MM.1S (cell line): ENCODE measurements around the gene IDH3A.

Experiments
- DNase-seq: peaks from one replicate; pipeline ENCODE4 v3.0.0-alpha.2; 2015
- H2AFZ ChIP-seq: fragments of 300-600 bp; sonication (generic); 2 replicates; pipeline ENCODE4 v1.6.0; 2016; ENCODE audit warnings: antibody characterized with exemption, low read length
- H3F3A ChIP-seq: fragments of 300-600 bp; sonication (generic); 2 replicates; pipeline ENCODE4 v1.6.1; 2016; ENCODE audit warnings: mild to moderate bottlenecking, antibody characterized with exemption, low read length, moderate library complexity, mixed read lengths; ENCODE audit not compliant: insufficient read depth
- H3K27ac ChIP-seq: fragments of 300-600 bp; sonication (generic); 2 replicates; pipeline ENCODE4 v1.5.1; 2016; ENCODE audit warnings: mild to moderate bottlenecking, low read length
- H3K27me3 ChIP-seq: fragments of 300-600 bp; sonication (generic); replicated peaks from 2 replicates; pipeline ENCODE4 v1.6.0; 2016; ENCODE audit warnings: low read length; ENCODE audit not compliant: insufficient read depth
- H3K36me3 ChIP-seq: fragments of 300-600 bp; sonication (generic); replicated peaks from 2 replicates; pipeline ENCODE4 v1.6.1; 2016; ENCODE audit warnings: mild to moderate bottlenecking, low read length, mixed read lengths; ENCODE audit not compliant: insufficient read depth
- H3K4me1 ChIP-seq: fragments of 300-600 bp; sonication (generic); 2 replicates; pipeline ENCODE4 v1.6.1; 2016; ENCODE audit warnings: low read length, mixed read lengths
- H3K4me2 ChIP-seq: fragments of 300-600 bp; sonication (generic); 2 replicates; pipeline ENCODE4 v1.6.0; 2016; ENCODE audit warnings: low read depth, low read length
- H3K4me3 ChIP-seq: fragments of 300-600 bp; sonication (generic); 2 replicates; pipeline ENCODE4 v1.5.1; 2016; ENCODE audit warnings: low read length, mixed read lengths
- H3K79me2 ChIP-seq: fragments of 300-600 bp; sonication (generic); 2 replicates; pipeline ENCODE4 v1.6.1; 2016; ENCODE audit warnings: mixed run types, low read length, mixed read lengths
- H3K9ac ChIP-seq: fragments of 300-600 bp; sonication (generic); 2 replicates; pipeline ENCODE4 v1.6.1; 2016; ENCODE audit warnings: low read length, mixed read lengths
- H3K9me2 ChIP-seq: fragments of 300-600 bp; sonication (generic); replicated peaks from 2 replicates; pipeline ENCODE4 v1.6.1; 2016; ENCODE audit warnings: mild to moderate bottlenecking, low read length, mixed read lengths; ENCODE audit not compliant: insufficient read depth
- H3K9me3 ChIP-seq: fragments of 300-600 bp; sonication (generic); replicated peaks from 2 replicates; pipeline ENCODE4 v1.6.1; 2016; ENCODE audit warnings: mild to moderate bottlenecking, low read length, mixed read lengths; ENCODE audit not compliant: insufficient read depth
- H4K20me1 ChIP-seq: fragments of 300-600 bp; sonication (generic); 2 replicates; pipeline ENCODE4 v1.6.1; 2016; ENCODE audit warnings: mild to moderate bottlenecking, low read length, moderate library complexity, mixed read lengths; ENCODE audit not compliant: insufficient read depth
- EZH2 ChIP-seq: fragments of 300-600 bp; sonication (generic); optimal IDR thresholded peaks from 2 replicates; pipeline ENCODE3; 2017; ENCODE audit warnings: low read depth, mild to moderate bottlenecking, antibody characterized with exemption, low read length, mixed read lengths
- EZH2phosphoT487 ChIP-seq: fragments of 300-600 bp; sonication (generic); IDR thresholded peaks from 2 replicates; pipeline ENCODE4 v1.6.1; 2018; ENCODE audit warnings: antibody characterized with exemption, low read length
- TF ChIP-seq, protein P1 (sequence below): fragments of 300-600 bp; sonication (generic); IDR thresholded peaks from 2 replicates; pipeline ENCODE4 v1.5.1; 2016; ENCODE audit warnings: antibody characterized with exemption, low read length, mixed read lengths

IDH3A gene

DNA sequence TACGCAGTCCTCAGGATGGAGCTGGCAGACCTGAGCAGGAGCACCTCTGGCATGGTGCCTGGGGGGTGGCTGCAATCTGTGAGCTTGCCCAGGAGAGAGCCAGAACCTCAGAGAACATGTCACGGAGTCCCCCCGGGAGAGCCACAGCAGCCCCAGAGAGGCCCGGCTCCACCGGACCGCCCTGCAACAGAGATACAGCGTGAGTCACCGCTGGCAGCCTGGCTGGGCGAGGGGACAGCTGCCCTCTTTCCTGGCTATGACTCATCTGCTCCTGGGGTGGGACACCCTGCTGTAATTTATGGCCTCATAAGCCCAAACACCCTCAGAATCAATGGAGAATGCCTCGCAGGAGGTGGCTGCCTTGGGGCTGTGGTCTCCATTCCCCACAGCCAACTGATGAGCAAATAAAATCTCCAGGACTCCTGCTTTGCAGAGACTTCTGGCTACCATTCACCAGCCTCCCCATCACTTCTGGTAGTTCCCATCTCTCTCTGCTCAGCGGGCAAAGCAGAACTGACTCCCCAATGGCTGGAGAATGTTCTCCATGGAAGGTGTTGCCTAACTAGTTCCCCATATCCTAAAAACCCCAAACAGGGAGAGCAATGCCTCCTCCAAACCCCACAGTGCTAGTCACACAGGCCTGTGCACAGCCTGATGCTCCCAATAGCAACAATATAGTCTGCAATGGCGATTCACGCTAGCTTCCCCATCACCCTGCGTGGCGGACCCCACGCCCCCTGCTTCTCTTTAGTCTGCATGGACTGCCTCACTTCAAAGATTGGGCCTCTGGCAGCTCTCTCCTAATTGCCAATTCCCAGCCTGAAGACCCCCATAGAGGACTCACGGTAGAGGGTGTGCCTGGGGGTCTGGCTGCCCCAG lies 63.6 kb downstream of the IDH3A start:
- Histone ChIP-seq H3K9me3 (no peaks in the 10 kb centered on the region), H3K4me2 (no peak overlapping the region), H3K9ac (no peak overlapping the region), H2AFZ (no peak overlapping the region), H4K20me1 (no peaks in the 10 kb centered on the region), H3K9me2 (no peaks in the 10 kb centered on the region), H3K27ac (no peak overlapping the region), H3K36me3 (no peaks in the 10 kb centered on the region), H3K79me2 (no peaks in the 10 kb centered on the region), H3K4me3 (no peak overlapping the region), H3K4me1 (peaks cover 9% of the 10 kb centered on the region), H3K27me3 (no peaks in the 10 kb centered on the region), H3F3A (no peaks in the 10 kb centered on the region)
- no peak for DNase-seq
- TF ChIP-seq, protein P1, sequence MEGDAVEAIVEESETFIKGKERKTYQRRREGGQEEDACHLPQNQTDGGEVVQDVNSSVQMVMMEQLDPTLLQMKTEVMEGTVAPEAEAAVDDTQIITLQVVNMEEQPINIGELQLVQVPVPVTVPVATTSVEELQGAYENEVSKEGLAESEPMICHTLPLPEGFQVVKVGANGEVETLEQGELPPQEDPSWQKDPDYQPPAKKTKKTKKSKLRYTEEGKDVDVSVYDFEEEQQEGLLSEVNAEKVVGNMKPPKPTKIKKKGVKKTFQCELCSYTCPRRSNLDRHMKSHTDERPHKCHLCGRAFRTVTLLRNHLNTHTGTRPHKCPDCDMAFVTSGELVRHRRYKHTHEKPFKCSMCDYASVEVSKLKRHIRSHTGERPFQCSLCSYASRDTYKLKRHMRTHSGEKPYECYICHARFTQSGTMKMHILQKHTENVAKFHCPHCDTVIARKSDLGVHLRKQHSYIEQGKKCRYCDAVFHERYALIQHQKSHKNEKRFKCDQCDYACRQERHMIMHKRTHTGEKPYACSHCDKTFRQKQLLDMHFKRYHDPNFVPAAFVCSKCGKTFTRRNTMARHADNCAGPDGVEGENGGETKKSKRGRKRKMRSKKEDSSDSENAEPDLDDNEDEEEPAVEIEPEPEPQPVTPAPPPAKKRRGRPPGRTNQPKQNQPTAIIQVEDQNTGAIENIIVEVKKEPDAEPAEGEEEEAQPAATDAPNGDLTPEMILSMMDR, result no peak
- TF ChIP-seq EZH2 (no peak), EZH2phosphoT487 (no peak)

DNA sequence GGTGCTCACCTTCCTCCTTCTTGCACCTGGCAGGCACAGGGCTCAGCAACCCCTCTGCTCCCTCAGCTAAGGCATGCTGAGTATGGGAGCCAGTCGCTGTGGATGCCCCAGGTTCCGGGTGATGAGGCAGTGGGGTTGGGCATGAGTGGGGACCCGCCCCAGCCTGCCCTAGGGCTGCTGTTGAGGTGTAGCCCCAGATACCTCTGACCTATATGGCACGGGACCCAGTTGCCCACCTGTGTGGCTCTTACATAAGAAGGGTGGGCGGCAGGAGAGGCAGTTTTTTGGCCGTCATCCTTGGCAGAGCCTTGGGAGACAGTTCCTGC lies 64.2 kb downstream of the IDH3A start:
- no peaks in the 10 kb centered on the region for H3F3A ChIP-seq
- H3K9ac ChIP-seq, result no peak overlapping the region
- H3K9me2 ChIP-seq, result no peaks in the 10 kb centered on the region
- no peaks in the 10 kb centered on the region for H4K20me1 ChIP-seq
- TF ChIP-seq EZH2phosphoT487, result no peak
- no peak for TF ChIP-seq EZH2
- TF ChIP-seq, protein P1, result no peak
- no peaks in the 10 kb centered on the region for H3K9me3 ChIP-seq
- no peak overlapping the region for H2AFZ ChIP-seq
- no peak overlapping the region for H3K4me3 ChIP-seq
- DNase-seq, result no peak
- H3K27me3 ChIP-seq, result no peaks in the 10 kb centered on the region
- no peak overlapping the region for H3K27ac ChIP-seq
- no peak overlapping the region for H3K4me2 ChIP-seq
- H3K79me2 ChIP-seq, result no peaks in the 10 kb centered on the region
- peaks cover 9% of the 10 kb centered on the region for H3K4me1 ChIP-seq
- H3K36me3 ChIP-seq, result no peaks in the 10 kb centered on the region

DNA sequence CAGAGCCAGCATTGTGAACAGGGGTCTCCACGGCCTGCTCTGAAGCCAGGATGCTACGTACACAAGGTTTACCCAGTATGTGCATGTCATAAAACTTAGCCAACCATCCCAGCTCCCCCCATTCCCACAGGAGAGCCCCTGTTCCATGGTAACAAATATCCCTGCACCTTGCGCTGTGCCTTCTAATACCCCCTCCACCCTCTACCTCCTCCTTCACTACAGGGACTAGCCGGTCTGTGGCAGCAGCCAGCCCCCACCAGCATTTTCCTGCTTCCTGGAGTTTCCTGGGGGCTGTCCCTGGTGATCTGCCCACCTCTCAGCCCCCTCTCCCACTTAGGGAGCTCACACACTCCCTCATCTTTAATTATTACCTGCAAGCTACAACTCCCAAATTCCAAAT lies 64.8 kb downstream of the IDH3A start:
- Histone ChIP-seq H3K9ac (no peak overlapping the region), H3K27ac (no peak overlapping the region), H2AFZ (no peak overlapping the region), H3K9me3 (no peaks in the 10 kb centered on the region), H3K27me3 (no peaks in the 10 kb centered on the region), H3K4me3 (no peak overlapping the region), H3F3A (no peaks in the 10 kb centered on the region), H3K36me3 (no peaks in the 10 kb centered on the region), H3K4me1 (peaks cover 9% of the 10 kb centered on the region), H3K9me2 (no peaks in the 10 kb centered on the region), H3K79me2 (no peaks in the 10 kb centered on the region), H4K20me1 (no peaks in the 10 kb centered on the region), H3K4me2 (no peak overlapping the region)
- TF ChIP-seq EZH2phosphoT487 (no peak), EZH2 (no peak)
- TF ChIP-seq, protein P1, result no peak
- no peak for DNase-seq
